BJ (cell line): ENCODE results near the gene MED13L. TPM values are rescaled to one million over a fixed set of nuclear protein-coding genes. Genes with fewer than 3 reads are reported as not detected.

ENCODE experiments used
- CTCF ChIA-PET: fragments of 350-600 bp; formaldehyde crosslinking; extraction: SDS; loops from one replicate; lab custom pipeline; 2021; ENCODE audit warnings: antibody characterized with exemption, inconsistent platforms; lab: Yijun Ruan, JAX
- POLR2A ChIA-PET: fragments of 300-600 bp; sonication (Branson Sonifier 250); formaldehyde crosslinking; extraction: SDS; loops from one replicate; lab custom pipeline; 2021; ENCODE audit warnings: antibody characterized with exemption; lab: Charles Lee
- DNase-seq: peaks from one replicate; pipeline ENCODE4 v3.0.0-alpha.2; 2011; ENCODE audit warnings: low read depth
- H3K27me3 ChIP-seq: 2 replicates; pipeline ENCODE4 v1.6.0; 2011; ENCODE audit warnings: low read length; ENCODE audit not compliant: control insufficient read depth, insufficient read depth
- H3K36me3 ChIP-seq: 2 replicates; pipeline ENCODE4 v1.5.1; 2011; ENCODE audit warnings: low read length; ENCODE audit not compliant: control insufficient read depth, insufficient read depth
- H3K4me3 ChIP-seq: 2 replicates; pipeline ENCODE4 v1.5.1; 2011; ENCODE audit warnings: low read depth, mild to moderate bottlenecking, control low read depth, low read length
- polyA plus RNA-seq: library from polyadenylated mRNA; depleted of rRNA; stranded (reverse); fragments of >200 nt; gene quantifications from 2 replicates; pipeline ENCODE4 v1.2.3, GENCODE V29; 2011
- TF ChIP-seq, protein P1 (sequence below): IDR thresholded peaks from 2 replicates; pipeline ENCODE4 v1.5.1; 2011; ENCODE audit warnings: low read depth, mild to moderate bottlenecking, control low read depth, inconsistent platforms, low read length, moderate library complexity; ENCODE audit not compliant: insufficient read depth

MED13L gene
- polyA plus RNA-seq, 1 experiment: 43.7 TPM

DNA sequence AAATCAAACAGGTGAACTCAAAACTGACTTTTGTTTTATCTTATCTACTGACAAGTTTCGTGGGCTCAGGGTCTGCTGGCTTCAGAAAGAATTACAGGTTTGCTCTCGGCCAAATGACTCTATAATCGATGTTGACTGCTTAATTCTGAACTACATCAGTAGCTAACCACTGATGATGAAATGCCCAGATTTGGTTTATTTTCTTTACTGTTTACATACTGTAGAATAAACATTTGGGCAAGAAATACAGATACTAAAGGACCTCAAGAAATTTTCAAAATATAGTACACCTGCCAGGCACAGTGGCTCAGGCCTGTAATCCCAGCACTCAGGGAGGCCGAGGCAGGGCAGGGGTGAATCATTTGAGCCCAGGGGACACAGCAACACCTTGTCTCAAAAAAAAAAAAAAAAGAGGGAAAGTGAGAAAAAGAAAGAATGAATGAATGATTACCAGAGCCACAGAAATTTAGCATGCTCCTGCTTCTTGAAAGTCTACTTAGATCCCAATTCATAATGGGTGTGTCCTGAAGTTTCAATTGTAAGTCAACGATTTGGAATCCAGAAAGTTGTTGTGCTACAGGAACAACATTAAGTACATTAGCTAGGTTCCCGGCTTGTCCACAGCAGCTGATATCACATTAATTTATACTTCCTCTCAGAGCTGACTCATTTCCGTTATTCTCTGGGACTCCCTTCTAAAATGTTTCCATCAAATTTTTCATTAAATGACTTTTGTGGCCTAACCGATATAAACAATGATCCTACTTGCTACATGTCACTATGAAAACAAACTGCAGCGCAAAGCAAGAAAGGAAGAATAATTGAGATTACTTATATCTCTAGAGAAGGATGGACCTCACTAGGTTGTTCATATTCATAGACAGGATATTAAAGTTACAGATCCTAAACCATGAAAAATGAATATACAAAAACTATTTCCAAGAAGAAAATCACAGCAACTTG is 134.3 kb downstream of the MED13L start:
- ChIA-PET CTCF (no interaction called here), POLR2A (no interaction called here)
- H3K27me3 ChIP-seq: no peaks in the 10 kb centered on the region
- H3K36me3 ChIP-seq: no peaks in the 10 kb centered on the region
- no peak overlapping the region for H3K4me3 ChIP-seq
- TF ChIP-seq, protein P1, sequence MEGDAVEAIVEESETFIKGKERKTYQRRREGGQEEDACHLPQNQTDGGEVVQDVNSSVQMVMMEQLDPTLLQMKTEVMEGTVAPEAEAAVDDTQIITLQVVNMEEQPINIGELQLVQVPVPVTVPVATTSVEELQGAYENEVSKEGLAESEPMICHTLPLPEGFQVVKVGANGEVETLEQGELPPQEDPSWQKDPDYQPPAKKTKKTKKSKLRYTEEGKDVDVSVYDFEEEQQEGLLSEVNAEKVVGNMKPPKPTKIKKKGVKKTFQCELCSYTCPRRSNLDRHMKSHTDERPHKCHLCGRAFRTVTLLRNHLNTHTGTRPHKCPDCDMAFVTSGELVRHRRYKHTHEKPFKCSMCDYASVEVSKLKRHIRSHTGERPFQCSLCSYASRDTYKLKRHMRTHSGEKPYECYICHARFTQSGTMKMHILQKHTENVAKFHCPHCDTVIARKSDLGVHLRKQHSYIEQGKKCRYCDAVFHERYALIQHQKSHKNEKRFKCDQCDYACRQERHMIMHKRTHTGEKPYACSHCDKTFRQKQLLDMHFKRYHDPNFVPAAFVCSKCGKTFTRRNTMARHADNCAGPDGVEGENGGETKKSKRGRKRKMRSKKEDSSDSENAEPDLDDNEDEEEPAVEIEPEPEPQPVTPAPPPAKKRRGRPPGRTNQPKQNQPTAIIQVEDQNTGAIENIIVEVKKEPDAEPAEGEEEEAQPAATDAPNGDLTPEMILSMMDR: no peak
- DNase-seq: peak; percentile 57

DNA sequence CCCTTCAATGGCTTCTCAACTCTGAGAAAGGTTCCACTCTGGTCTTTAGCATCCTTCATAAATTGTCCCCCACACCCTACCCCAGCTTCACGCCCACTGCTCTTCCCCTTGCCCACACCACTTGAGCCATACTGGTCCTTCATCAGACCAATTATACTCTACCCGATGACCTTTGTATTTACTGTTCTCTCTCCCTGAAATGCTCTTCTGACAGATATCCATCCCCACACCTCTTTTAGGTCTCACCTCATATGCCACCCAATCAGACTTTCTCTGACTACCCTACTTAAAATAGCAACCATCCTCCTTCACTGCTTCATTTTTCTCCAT is 135.7 kb downstream of the MED13L start:
- POLR2A ChIA-PET: no interaction called here
- Histone ChIP-seq H3K4me3 (no peak overlapping the region), H3K36me3 (no peaks in the 10 kb centered on the region), H3K27me3 (no peaks in the 10 kb centered on the region)
- DNase-seq: no peak
- CTCF ChIA-PET: interaction anchor here (1.2 to 2.2 kb wide), 2 partner anchors 18 to 458 kb away, joined by 3 to 9 read pairs; no protein-coding TSS in a partner anchor
- TF ChIP-seq, protein P1: no peak

DNA sequence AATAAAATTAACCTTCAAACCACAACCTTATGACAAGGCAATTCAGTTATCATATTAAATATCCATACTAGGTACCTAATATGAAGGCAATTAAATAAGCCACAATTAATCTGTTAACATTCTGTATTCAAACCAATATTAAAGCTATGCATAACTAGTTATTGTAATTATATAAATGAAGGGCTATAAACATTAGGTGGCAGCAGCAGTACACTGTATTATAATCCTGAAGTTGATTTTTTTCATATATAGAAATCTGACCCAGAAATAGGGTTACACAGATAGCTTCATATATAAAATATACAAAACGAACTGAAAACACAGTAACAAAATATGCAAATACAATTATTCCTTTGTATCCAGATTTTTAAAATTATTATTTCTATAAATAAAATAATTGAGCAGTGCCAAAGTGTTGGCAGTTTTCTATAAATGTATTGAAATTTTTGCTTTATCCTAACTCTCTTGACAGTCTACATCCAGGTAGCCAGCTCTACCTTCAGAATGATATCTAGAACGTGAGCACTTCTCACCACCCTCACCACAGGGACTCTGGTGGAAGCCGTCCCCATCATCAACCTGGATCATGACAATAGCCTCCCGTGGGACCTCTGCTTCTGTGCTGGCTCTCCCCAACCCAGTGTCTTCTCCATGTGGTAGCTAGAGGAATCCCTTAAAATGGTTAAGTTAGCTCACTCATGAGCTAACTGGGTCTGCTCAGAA is 136.2 kb downstream of the MED13L start:
- ChIA-PET POLR2A (no interaction called here), CTCF (interaction anchor here (1.2 to 2.2 kb wide), 2 partner anchors 18 to 458 kb away, joined by 3 to 9 read pairs; no protein-coding TSS in a partner anchor)
- no peak overlapping the region for H3K4me3 ChIP-seq
- no peaks in the 10 kb centered on the region for H3K27me3 ChIP-seq
- DNase-seq: no peak
- TF ChIP-seq, protein P1: no peak
- no peaks in the 10 kb centered on the region for H3K36me3 ChIP-seq

DNA sequence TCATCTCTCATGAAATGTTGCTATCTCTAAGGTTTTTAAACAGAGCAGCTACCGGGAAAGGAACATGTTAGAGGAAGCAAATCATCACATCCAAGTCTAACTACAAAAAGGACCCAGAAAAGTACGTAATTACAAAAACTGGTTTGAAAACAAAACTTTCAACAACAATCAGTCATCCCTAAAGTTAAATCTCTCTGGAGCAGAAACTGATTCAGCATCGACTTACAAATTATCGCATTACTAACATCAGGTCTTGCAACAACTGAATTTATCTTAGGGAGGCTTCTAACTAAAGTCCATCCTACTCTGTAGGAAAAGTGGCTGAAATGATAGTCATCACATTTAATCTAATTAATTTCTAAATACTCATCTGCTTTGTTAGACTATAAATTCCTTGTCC is 137.0 kb downstream of the MED13L start:
- TF ChIP-seq, protein P1: no peak
- Histone ChIP-seq H3K4me3 (no peak overlapping the region), H3K27me3 (no peaks in the 10 kb centered on the region), H3K36me3 (no peaks in the 10 kb centered on the region)
- DNase-seq: no peak
- ChIA-PET CTCF (interaction anchor here (2.2 kb wide), 1 partner anchor 459 kb away, joined by 9 read pairs; no protein-coding TSS in a partner anchor), POLR2A (no interaction called here)

DNA sequence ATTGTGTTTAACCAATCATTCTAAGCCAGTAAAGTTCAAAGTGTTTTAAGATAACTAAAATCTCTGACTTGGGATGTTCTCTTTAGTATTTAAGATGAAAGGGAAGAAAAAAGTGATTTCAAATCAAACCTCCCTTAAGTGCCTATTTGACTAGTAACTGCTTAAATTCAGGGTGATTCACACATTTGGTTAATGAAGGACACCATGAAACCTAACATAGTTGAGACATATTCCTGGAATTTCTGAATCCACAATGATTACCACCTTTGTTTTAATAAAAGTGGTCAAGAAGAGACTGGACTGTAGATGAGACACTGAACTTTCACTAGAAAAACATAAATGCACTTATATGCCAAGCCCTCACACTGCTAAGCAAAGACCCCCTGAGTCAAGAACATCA is 138.7 kb downstream of the MED13L start:
- TF ChIP-seq, protein P1: no peak

More for the DNA sequence above, 138.7 kb downstream of the MED13L start:
- no peak for DNase-seq
- CTCF ChIA-PET: no interaction called here
- POLR2A ChIA-PET: no interaction called here
- Histone ChIP-seq H3K36me3 (no peaks in the 10 kb centered on the region), H3K27me3 (no peaks in the 10 kb centered on the region), H3K4me3 (no peak overlapping the region)
